ENCODE results near the gene RAMP3. TPM values are rescaled to one million over a fixed set of nuclear protein-coding genes. Genes with fewer than 3 reads are reported as not detected.
"Not testable (repeated sequence)": the region's sequence is repeated elsewhere in the genome, so short reads cannot be mapped to it uniquely, and the experiment has no call there.

The RAMP3 gene, protein sequence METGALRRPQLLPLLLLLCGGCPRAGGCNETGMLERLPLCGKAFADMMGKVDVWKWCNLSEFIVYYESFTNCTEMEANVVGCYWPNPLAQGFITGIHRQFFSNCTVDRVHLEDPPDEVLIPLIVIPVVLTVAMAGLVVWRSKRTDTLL
- not detected for polyA plus RNA-seq (2013)

DNA sequence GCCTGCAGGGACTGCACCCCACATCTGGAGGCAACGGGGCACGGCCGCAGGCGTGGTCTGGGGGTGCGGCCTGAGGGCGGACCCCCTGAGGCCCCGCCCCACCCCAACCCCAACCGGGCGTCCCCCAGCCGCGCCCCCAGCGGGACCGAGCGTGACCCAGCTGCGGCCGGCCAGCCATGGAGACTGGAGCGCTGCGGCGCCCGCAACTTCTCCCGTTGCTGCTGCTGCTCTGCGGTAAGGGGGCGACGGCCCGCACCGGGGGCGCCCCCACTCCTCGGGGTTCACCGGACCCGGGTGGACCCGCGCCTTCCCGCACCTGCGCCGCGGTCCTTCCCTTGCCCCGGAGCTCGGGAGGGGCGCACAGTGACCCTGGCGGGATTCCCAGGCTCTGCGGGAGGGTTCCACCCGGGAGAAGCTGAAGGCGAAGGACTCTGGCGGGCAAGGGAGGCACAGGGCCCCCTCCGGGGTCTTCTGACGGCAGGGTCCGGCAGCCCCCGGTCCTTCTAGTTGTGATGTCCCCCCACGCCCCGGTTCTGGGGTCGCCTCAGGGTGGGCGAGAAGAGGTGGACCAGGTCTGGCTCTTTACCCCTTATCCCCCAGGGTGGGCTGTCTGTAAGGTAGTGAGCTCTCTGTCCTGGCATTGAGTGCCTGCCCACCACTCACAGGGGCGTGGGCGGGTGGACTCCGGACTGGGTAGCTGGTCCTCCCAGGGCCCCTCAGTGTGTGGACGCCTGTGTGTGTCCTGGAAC is at the start of gene RAMP3:
RAMP3 (plus strand) TSS at position 139 of the 749 bp plus-strand sequence; CDS start at position 177, 38 bp downstream.
- CTCF ChIA-PET, result interaction anchor here (0.6 to 6.2 kb wide), 5 partner anchors 9 to 696 kb away, joined by 3 to 57 read pairs (median 3); no protein-coding TSS in a partner anchor
- POLR2A ChIA-PET, result no interaction called here
- 25% methylated on average over 40 of the region's 56 CpGs for WGBS (ENCODE audit: insufficient coverage)
- H3K4me1 ChIP-seq (ENCODE audit: control extremely low read depth in 1 of 4, control insufficient read depth in 4 of 4, insufficient read depth in 4 of 4, low read length in 3 of 4), result peaks cover 2 to 20% (median 14%) of the 10 kb centered on the region in 4 experiments
- no peak within 1 kb of the TSS for H3K27ac ChIP-seq (ENCODE audit: insufficient read depth in 1 of 2, low read depth in 1 of 2, low read length in 2 of 2, poor library complexity in 1 of 2, severe bottlenecking in 2 of 2)
- peak in 2 of 3 donors; percentile 37 to 47 for DNase-seq
- H3K27me3 ChIP-seq (replicated peaks in 2 of 5; ENCODE audit: control insufficient read depth in 4 of 5, insufficient read depth in 5 of 5, low read length in 4 of 5), result peaks cover 0 to 38% (median 25%) of the 10 kb centered on the region in 5 experiments
- H3K9me3 ChIP-seq (ENCODE audit: control extremely low read depth in 1 of 5, control insufficient read depth in 4 of 5, insufficient read depth in 2 of 5, low read depth in 1 of 5, low read length in 4 of 5), result no peaks in the 10 kb centered on the region
- peak within 1 kb of the TSS in 3 of 7 experiments; percentile 32 to 48 (median 38) for H3K4me3 ChIP-seq (ENCODE audit: control insufficient read depth in 1 of 7, extremely low read depth in 1 of 7, insufficient read depth in 4 of 7, low read depth in 2 of 7, low read length in 6 of 7)
- H3K36me3 ChIP-seq (ENCODE audit: control insufficient read depth in 4 of 4, insufficient read depth in 4 of 4, low read length in 3 of 4), result no peaks in the 10 kb centered on the region

DNA sequence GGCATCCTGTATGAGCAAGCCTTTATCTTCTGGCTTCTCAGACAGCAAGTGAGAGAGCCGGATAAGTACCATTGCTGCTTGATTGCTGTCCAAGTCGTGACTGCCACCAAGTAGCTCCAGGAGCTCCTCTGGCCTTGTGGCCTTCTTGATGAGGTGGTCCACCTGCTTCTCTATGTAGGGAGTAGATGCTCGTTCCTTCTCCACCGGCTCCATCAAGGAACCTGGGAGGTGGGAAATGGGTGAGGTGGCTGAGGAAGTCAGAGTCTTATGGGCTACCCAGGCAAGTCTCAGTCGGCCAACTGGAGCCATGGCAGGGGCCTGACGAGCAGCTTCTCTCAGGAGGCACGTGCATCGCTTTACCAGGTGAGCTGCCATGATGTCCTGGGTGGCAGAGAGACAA is 48.7 kb upstream of the RAMP3 start:
- peaks cover 3 to 29% (median 22%) of the 10 kb centered on the region in 4 experiments for H3K4me1 ChIP-seq (ENCODE audit: control extremely low read depth in 1 of 4, control insufficient read depth in 4 of 4, insufficient read depth in 4 of 4, low read length in 3 of 4)
- POLR2A ChIA-PET, result no interaction called here

DNA sequence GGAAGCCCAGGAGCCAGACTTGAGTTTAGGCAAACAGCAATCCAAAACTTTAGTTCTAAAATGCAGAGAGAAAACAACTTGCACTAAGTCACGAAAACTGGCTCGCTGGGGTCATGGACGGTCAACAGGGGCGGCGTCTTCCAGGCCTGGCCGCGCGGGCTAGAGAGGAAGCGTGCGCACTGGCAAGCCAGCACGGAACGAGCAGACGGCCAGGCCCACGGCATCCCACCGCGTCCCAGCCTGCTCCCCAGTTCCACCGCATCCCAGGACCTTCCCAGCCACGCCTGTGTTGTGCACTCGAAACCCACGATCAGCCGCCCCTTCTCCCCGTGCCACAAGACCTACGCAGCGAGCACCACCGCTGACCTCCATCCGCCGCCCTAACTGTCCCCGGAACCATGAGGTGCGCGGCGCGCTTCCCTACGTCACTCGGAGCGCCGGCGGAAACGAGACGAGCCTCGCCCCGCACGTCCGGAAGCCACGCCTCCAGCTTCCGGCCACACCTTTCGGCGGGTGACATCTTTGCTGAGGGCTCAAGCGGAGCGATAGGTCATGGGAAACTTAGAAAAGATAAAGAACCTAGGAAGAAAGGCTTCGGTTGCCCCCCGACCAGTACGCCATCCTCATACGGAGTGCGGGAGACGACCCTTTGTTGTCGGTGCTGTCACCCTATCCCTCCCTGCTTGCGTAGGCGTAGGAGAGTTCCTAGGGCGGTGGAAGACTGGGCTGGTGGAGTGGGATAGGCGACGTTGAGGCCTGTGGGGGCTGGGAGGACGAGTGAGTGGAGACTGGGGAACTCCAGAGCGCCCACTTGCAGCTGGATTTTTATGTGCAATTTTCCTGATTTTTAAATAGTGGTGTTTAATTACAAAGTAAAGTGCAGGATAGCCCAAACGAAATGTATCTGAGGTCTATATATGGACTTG is 46.0 kb upstream of the RAMP3 start, which contains the start of gene TBRG4:
TBRG4 (minus strand) TSS at position 400 of the 926 bp plus-strand sequence. CDS start 2,460 bp downstream, outside the sequence.
- peaks cover 6 to 29% (median 21%) of the 10 kb centered on the region in 4 experiments for H3K36me3 ChIP-seq (ENCODE audit: control insufficient read depth in 4 of 4, insufficient read depth in 4 of 4, low read length in 3 of 4)
- peaks cover 3 to 29% (median 22%) of the 10 kb centered on the region in 4 experiments for H3K4me1 ChIP-seq (ENCODE audit: control extremely low read depth in 1 of 4, control insufficient read depth in 4 of 4, insufficient read depth in 4 of 4, low read length in 3 of 4)
- H3K9me3 ChIP-seq (ENCODE audit: control extremely low read depth in 1 of 5, control insufficient read depth in 4 of 5, insufficient read depth in 2 of 5, low read depth in 1 of 5, low read length in 4 of 5), result no peaks in the 10 kb centered on the region
- no peaks in the 10 kb centered on the region for H3K27me3 ChIP-seq (replicated peaks in 2 of 5; ENCODE audit: control insufficient read depth in 4 of 5, insufficient read depth in 5 of 5, low read length in 4 of 5)
- peak; percentile 97 to 98 (median 98) for DNase-seq
- peak within 1 kb of the TSS; percentile 94 to 99 for H3K27ac ChIP-seq (ENCODE audit: insufficient read depth in 1 of 2, low read depth in 1 of 2, low read length in 2 of 2, poor library complexity in 1 of 2, severe bottlenecking in 2 of 2)
- H3K4me3 ChIP-seq (ENCODE audit: control insufficient read depth in 1 of 7, extremely low read depth in 1 of 7, insufficient read depth in 4 of 7, low read depth in 2 of 7, low read length in 6 of 7), result peak within 1 kb of the TSS; percentile 65 to 99 (median 90)
- ChIA-PET CTCF (interaction anchor here (0.7 to 10.3 kb wide), 5 partner anchors 15 to 139 kb away, joined by 3 to 85 read pairs (median 5); no protein-coding TSS in a partner anchor), POLR2A (interaction anchor here (0.6 to 1.7 kb wide), 11 partner anchors 8 to 530 kb away, joined by 3 to 9 read pairs (median 4); partner anchors contain the start of genes CCM2 and PURB)
- 0% methylated on average over 60 of the region's 64 CpGs for WGBS (ENCODE audit: insufficient coverage)

More for the DNA sequence above, 48.7 kb upstream of the RAMP3 start:
- Histone ChIP-seq H3K27ac (ENCODE audit: insufficient read depth in 1 of 2, low read depth in 1 of 2, low read length in 2 of 2, poor library complexity in 1 of 2, severe bottlenecking in 2 of 2) (peak overlapping the region; percentile 17 to 59), H3K4me3 (ENCODE audit: control insufficient read depth in 1 of 7, extremely low read depth in 1 of 7, insufficient read depth in 4 of 7, low read depth in 2 of 7, low read length in 6 of 7) (no peak overlapping the region), H3K9me3 (ENCODE audit: control extremely low read depth in 1 of 5, control insufficient read depth in 4 of 5, insufficient read depth in 2 of 5, low read depth in 1 of 5, low read length in 4 of 5) (no peaks in the 10 kb centered on the region), H3K36me3 (ENCODE audit: control insufficient read depth in 4 of 4, insufficient read depth in 4 of 4, low read length in 3 of 4) (peaks cover 13 to 55% (median 45%) of the 10 kb centered on the region in 4 experiments), H3K27me3 (replicated peaks in 2 of 5; ENCODE audit: control insufficient read depth in 4 of 5, insufficient read depth in 5 of 5, low read length in 4 of 5) (no peaks in the 10 kb centered on the region)
- no peak for DNase-seq
- CTCF ChIA-PET, result interaction anchor here (0.9 to 10.3 kb wide), 2 partner anchors 16 to 26 kb away, joined by 3 to 85 read pairs; no protein-coding TSS in a partner anchor
- 95% methylated on average over 6 of the region's 8 CpGs for WGBS (ENCODE audit: insufficient coverage)

DNA sequence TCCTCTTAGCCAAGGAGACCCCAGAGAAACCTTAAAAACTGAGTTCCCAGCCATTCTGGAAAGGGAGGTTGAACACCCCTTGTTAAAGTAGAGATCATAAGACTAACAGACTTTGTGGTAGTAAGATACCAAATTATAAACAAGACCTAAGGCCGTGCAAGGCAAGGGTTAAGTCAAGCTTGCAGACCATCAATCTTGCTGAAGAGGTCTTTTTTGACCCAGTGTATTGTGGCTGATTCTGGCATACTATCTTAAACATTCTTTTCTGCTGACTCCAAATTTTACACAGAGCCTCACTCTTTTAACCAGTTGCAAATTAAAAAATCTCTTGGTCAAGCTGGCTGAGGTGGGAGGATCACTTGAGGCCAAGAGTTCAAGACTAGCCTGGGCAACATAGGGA is 44.9 kb upstream of the RAMP3 start:
- Histone ChIP-seq H3K9me3 (ENCODE audit: control extremely low read depth in 1 of 5, control insufficient read depth in 4 of 5, insufficient read depth in 2 of 5, low read depth in 1 of 5, low read length in 4 of 5) (no peaks in the 10 kb centered on the region), H3K4me1 (ENCODE audit: control extremely low read depth in 1 of 4, control insufficient read depth in 4 of 4, insufficient read depth in 4 of 4, low read length in 3 of 4) (peaks cover 3 to 29% (median 22%) of the 10 kb centered on the region in 4 experiments), H3K27me3 (replicated peaks in 2 of 5; ENCODE audit: control insufficient read depth in 4 of 5, insufficient read depth in 5 of 5, low read length in 4 of 5) (no peaks in the 10 kb centered on the region), H3K36me3 (ENCODE audit: control insufficient read depth in 4 of 4, insufficient read depth in 4 of 4, low read length in 3 of 4) (peaks cover 3 to 18% (median 13%) of the 10 kb centered on the region in 4 experiments), H3K27ac (ENCODE audit: insufficient read depth in 1 of 2, low read depth in 1 of 2, low read length in 2 of 2, poor library complexity in 1 of 2, severe bottlenecking in 2 of 2) (peak overlapping the region; percentile 94 to 99), H3K4me3 (ENCODE audit: control insufficient read depth in 1 of 7, extremely low read depth in 1 of 7, insufficient read depth in 4 of 7, low read depth in 2 of 7, low read length in 6 of 7) (peak overlapping the region in 3 of 7 experiments; percentile 81 to 99 (median 90))
- no peak for DNase-seq
- ChIA-PET CTCF (interaction anchor here (1.0 to 10.3 kb wide), 6 partner anchors 16 to 140 kb away, joined by 3 to 85 read pairs (median 5); no protein-coding TSS in a partner anchor), POLR2A (interaction anchor here (1.5 to 1.6 kb wide), 2 partner anchors 23 to 111 kb away, joined by 9 read pairs; partner anchors contain the start of gene CCM2)
- WGBS (ENCODE audit: insufficient coverage), result 100% methylated on average over 1 of the region's 1 CpG

DNA sequence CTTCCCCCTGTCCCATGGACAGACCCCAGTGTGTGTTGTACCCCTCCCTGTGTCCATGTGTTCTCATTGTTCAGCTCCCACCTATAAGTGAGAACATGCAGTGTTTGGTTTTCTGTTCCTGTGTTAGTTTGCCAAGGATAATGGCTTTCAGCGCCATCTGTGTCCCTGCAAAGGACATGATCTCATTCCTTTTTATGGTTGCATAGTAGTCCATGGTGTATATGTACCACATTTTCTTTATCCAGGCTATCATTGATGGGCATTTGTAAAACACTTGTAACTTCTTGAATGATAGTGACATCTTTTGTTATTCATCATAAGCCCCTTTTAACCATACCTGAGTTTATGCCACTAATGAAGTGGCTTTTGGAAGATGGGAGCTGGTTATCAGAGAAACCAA is 43.3 kb upstream of the RAMP3 start:
- H3K27me3 ChIP-seq (replicated peaks in 2 of 5; ENCODE audit: control insufficient read depth in 4 of 5, insufficient read depth in 5 of 5, low read length in 4 of 5); H3K4me3 ChIP-seq (ENCODE audit: control insufficient read depth in 1 of 7, extremely low read depth in 1 of 7, insufficient read depth in 4 of 7, low read depth in 2 of 7, low read length in 6 of 7); DNase-seq; H3K27ac ChIP-seq (ENCODE audit: insufficient read depth in 1 of 2, low read depth in 1 of 2, low read length in 2 of 2, poor library complexity in 1 of 2, severe bottlenecking in 2 of 2); POLR2A ChIA-PET; H3K9me3 ChIP-seq (ENCODE audit: control extremely low read depth in 1 of 5, control insufficient read depth in 4 of 5, insufficient read depth in 2 of 5, low read depth in 1 of 5, low read length in 4 of 5); H3K36me3 ChIP-seq (ENCODE audit: control insufficient read depth in 4 of 4, insufficient read depth in 4 of 4, low read length in 3 of 4): not testable (repeated sequence)
- WGBS (ENCODE audit: insufficient coverage), result 100% methylated on average over 1 of the region's 1 CpG
- peaks cover 3 to 20% (median 13%) of the 10 kb centered on the region in 4 experiments for H3K4me1 ChIP-seq (ENCODE audit: control extremely low read depth in 1 of 4, control insufficient read depth in 4 of 4, insufficient read depth in 4 of 4, low read length in 3 of 4)
- CTCF ChIA-PET, result interaction anchor here (1.3 to 10.3 kb wide), 3 partner anchors 11 to 138 kb away, joined by 3 to 85 read pairs (median 4); no protein-coding TSS in a partner anchor

DNA sequence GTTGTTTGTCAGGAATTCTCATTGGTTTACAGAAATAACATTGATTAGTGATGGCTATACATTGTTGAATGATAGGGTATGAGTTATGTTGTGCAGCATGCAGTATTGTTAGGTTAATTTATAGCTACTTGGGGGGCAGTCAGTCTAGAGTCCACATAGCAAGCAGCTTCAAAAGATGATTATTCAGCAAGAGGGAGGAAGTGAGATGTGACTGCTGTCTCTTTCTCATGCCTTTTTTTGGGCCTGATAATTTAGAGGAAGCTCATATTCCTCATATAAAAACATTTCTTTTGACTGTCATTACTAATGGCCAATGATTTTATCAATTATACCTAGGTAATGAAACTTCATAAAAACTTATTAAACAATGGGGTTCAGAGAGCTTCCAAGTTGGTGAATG is 42.7 kb upstream of the RAMP3 start:
- H3K9me3 ChIP-seq (ENCODE audit: control extremely low read depth in 1 of 5, control insufficient read depth in 4 of 5, insufficient read depth in 2 of 5, low read depth in 1 of 5, low read length in 4 of 5), result no peaks in the 10 kb centered on the region
- no peak overlapping the region for H3K4me3 ChIP-seq (ENCODE audit: control insufficient read depth in 1 of 7, extremely low read depth in 1 of 7, insufficient read depth in 4 of 7, low read depth in 2 of 7, low read length in 6 of 7)
- POLR2A ChIA-PET, result no interaction called here
- no peaks in the 10 kb centered on the region for H3K36me3 ChIP-seq (ENCODE audit: control insufficient read depth in 4 of 4, insufficient read depth in 4 of 4, low read length in 3 of 4)
- peaks cover 3 to 16% (median 13%) of the 10 kb centered on the region in 4 experiments for H3K4me1 ChIP-seq (ENCODE audit: control extremely low read depth in 1 of 4, control insufficient read depth in 4 of 4, insufficient read depth in 4 of 4, low read length in 3 of 4)
- no peaks in the 10 kb centered on the region for H3K27me3 ChIP-seq (replicated peaks in 2 of 5; ENCODE audit: control insufficient read depth in 4 of 5, insufficient read depth in 5 of 5, low read length in 4 of 5)
- DNase-seq, result no peak
- H3K27ac ChIP-seq (ENCODE audit: insufficient read depth in 1 of 2, low read depth in 1 of 2, low read length in 2 of 2, poor library complexity in 1 of 2, severe bottlenecking in 2 of 2), result no peak overlapping the region
- CTCF ChIA-PET, result interaction anchor here (1.4 to 10.3 kb wide), 3 partner anchors 10 to 140 kb away, joined by 3 to 85 read pairs (median 4); no protein-coding TSS in a partner anchor
